Subcutaneous abdominal adipose tissue (tissue), 5 donors: Measurements from ENCODE around the gene SPSB1.

Experiments used
- H3K27ac ChIP-seq: one replicate; pipeline ENCODE4 v1.7.0; 2013; ENCODE audit warnings: low read depth, mild to moderate bottlenecking, inconsistent platforms, low read length, moderate library complexity
- H3K27me3 ChIP-seq, 5 donors: one replicate each; pipeline ENCODE4 v1.7.0; 2013; ENCODE audit warnings: low read length in 5 of 5, inconsistent platforms in 1 of 5; ENCODE audit not compliant: control insufficient read depth in 5 of 5, insufficient read depth in 4 of 5
- H3K36me3 ChIP-seq, 5 donors: one replicate each; pipeline ENCODE4 v1.7.0; 2013; ENCODE audit warnings: low read length in 5 of 5; ENCODE audit not compliant: control insufficient read depth in 5 of 5, insufficient read depth in 5 of 5
- H3K4me1 ChIP-seq, 5 donors: one replicate each; pipeline ENCODE4 v1.7.0; 2013; ENCODE audit warnings: low read length in 5 of 5, mild to moderate bottlenecking in 3 of 5, moderate library complexity in 1 of 5; ENCODE audit not compliant: control insufficient read depth in 5 of 5, insufficient read depth in 5 of 5
- H3K4me3 ChIP-seq, 5 donors: one replicate each; pipeline ENCODE4 v1.7.0; 2013; ENCODE audit warnings: low read length in 5 of 5, low read depth in 1 of 5
- H3K9ac ChIP-seq, 5 donors: one replicate each; pipeline ENCODE4 v1.7.0; 2013; ENCODE audit warnings: low read length in 5 of 5, mild to moderate bottlenecking in 4 of 5, moderate library complexity in 3 of 5
- H3K9me3 ChIP-seq, 5 donors: one replicate each; pipeline ENCODE4 v1.7.0; 2013; ENCODE audit warnings: low read length in 5 of 5; ENCODE audit not compliant: control insufficient read depth in 5 of 5
- donor health status: healthy.
- donor health status: healthy.
- donor health status: healthy.
- donor health status: healthy.
- donor health status: healthy.

SPSB1 gene

GRCh38 chr1:9315411-9316079 lies 22.9 kb downstream of the SPSB1 start:
- Histone ChIP-seq H3K9ac (no peak overlapping the region), H3K36me3 (peaks cover 0 to 19% (median 10%) of the 10 kb centered on the region in 5 donors), H3K9me3 (no peaks in the 10 kb centered on the region), H3K4me1 (peaks cover 3 to 73% (median 56%) of the 10 kb centered on the region in 5 donors), H3K27ac (peak overlapping the region; percentile 2), H3K27me3 (no peaks in the 10 kb centered on the region), H3K4me3 (no peak overlapping the region)

GRCh38 chr1:9316080-9316444 lies 23.4 kb downstream of the SPSB1 start:
- H3K9me3 ChIP-seq = no peaks in the 10 kb centered on the region
- peak overlapping the region; percentile 2 for H3K27ac ChIP-seq
- H3K4me3 ChIP-seq = no peak overlapping the region
- H3K27me3 ChIP-seq = no peaks in the 10 kb centered on the region
- H3K4me1 ChIP-seq = peaks cover 4 to 78% (median 57%) of the 10 kb centered on the region in 5 donors
- no peak overlapping the region for H3K9ac ChIP-seq
- peaks cover 0 to 19% (median 10%) of the 10 kb centered on the region in 5 donors for H3K36me3 ChIP-seq

- peak overlapping the region; percentile 2 for H3K27ac ChIP-seq
These were observed 23.8 kb downstream of the SPSB1 start for GRCh38 chr1:9316512-9316911.

GRCh38 chr1:9317072-9317471 lies 24.4 kb downstream of the SPSB1 start:
- Histone ChIP-seq H3K36me3 (peaks cover 0 to 19% (median 10%) of the 10 kb centered on the region in 5 donors), H3K4me1 (peaks cover 4 to 87% (median 62%) of the 10 kb centered on the region in 5 donors), H3K27ac (peak overlapping the region; percentile 49), H3K27me3 (no peaks in the 10 kb centered on the region), H3K9ac (no peak overlapping the region), H3K9me3 (no peaks in the 10 kb centered on the region), H3K4me3 (no peak overlapping the region)

More at GRCh38 chr1:9316512-9316911, 23.8 kb downstream of the SPSB1 start:
- Histone ChIP-seq H3K4me3 (no peak overlapping the region), H3K9ac (no peak overlapping the region), H3K36me3 (peaks cover 0 to 19% (median 10%) of the 10 kb centered on the region in 5 donors), H3K4me1 (peaks cover 4 to 83% (median 61%) of the 10 kb centered on the region in 5 donors), H3K27me3 (no peaks in the 10 kb centered on the region), H3K9me3 (no peaks in the 10 kb centered on the region)

GRCh38 chr1:9317591-9318417 lies 25.1 kb downstream of the SPSB1 start:
- Histone ChIP-seq H3K9me3 (no peaks in the 10 kb centered on the region), H3K27ac (peak overlapping the region; percentile 49), H3K27me3 (no peaks in the 10 kb centered on the region), H3K9ac (no peak overlapping the region), H3K4me3 (peak overlapping the region in 2 of 5 donors; percentile 2 to 36), H3K36me3 (peaks cover 0 to 21% (median 10%) of the 10 kb centered on the region in 5 donors), H3K4me1 (peaks cover 6 to 86% (median 60%) of the 10 kb centered on the region in 5 donors)

- H3K9ac ChIP-seq = no peak overlapping the region
- no peak overlapping the region for H3K4me3 ChIP-seq
- no peak overlapping the region for H3K27ac ChIP-seq
- H3K4me1 ChIP-seq = peaks cover 9 to 88% (median 72%) of the 10 kb centered on the region in 5 donors
- H3K36me3 ChIP-seq = peaks cover 0 to 21% (median 10%) of the 10 kb centered on the region in 5 donors
- no peaks in the 10 kb centered on the region for H3K9me3 ChIP-seq
- H3K27me3 ChIP-seq = no peaks in the 10 kb centered on the region
These were observed 26.6 kb downstream of the SPSB1 start for GRCh38 chr1:9319208-9319788.

GRCh38 chr1:9319789-9320519 lies 27.3 kb downstream of the SPSB1 start:
- peaks cover 0 to 21% (median 10%) of the 10 kb centered on the region in 5 donors for H3K36me3 ChIP-seq
- H3K27ac ChIP-seq = no peak overlapping the region
- H3K4me1 ChIP-seq = peaks cover 9 to 88% (median 78%) of the 10 kb centered on the region in 5 donors
- H3K9ac ChIP-seq = no peak overlapping the region
- no peaks in the 10 kb centered on the region for H3K9me3 ChIP-seq
- H3K4me3 ChIP-seq = no peak overlapping the region
- H3K27me3 ChIP-seq = no peaks in the 10 kb centered on the region

- H3K4me3 ChIP-seq = no peak overlapping the region
- H3K27me3 ChIP-seq = no peaks in the 10 kb centered on the region
- H3K4me1 ChIP-seq = peaks cover 9 to 88% (median 79%) of the 10 kb centered on the region in 5 donors
- H3K9me3 ChIP-seq = no peaks in the 10 kb centered on the region
- H3K9ac ChIP-seq = no peak overlapping the region
- H3K27ac ChIP-seq = no peak overlapping the region
- peaks cover 0 to 20% (median 6%) of the 10 kb centered on the region in 5 donors for H3K36me3 ChIP-seq
These were observed 28.1 kb downstream of the SPSB1 start for GRCh38 chr1:9320520-9321479.

GRCh38 chr1:9321480-9321849 lies 28.8 kb downstream of the SPSB1 start:
- H3K36me3 ChIP-seq = peaks cover 0 to 19% (median 6%) of the 10 kb centered on the region in 5 donors
- no peak overlapping the region for H3K4me3 ChIP-seq
- no peaks in the 10 kb centered on the region for H3K27me3 ChIP-seq
- no peak overlapping the region for H3K9ac ChIP-seq
- H3K27ac ChIP-seq = no peak overlapping the region
- H3K4me1 ChIP-seq = peaks cover 9 to 89% (median 80%) of the 10 kb centered on the region in 5 donors
- H3K9me3 ChIP-seq = no peaks in the 10 kb centered on the region
